T follicular helper cell (primary cell): ENCODE results near the gene SBSN.
"Not testable (repeated sequence)": the region's sequence is repeated elsewhere in the genome, so short reads cannot be mapped to it uniquely, and the experiment has no call there.

Source experiments
- DNase-seq: peaks from one replicate; pipeline ENCODE4 v3.0.0-alpha.2; 2020; ENCODE audit warnings: low read depth

SBSN gene

GRCh38 chr19:35507561-35507960 is 20.6 kb downstream of the SBSN start:
- DNase-seq = no peak

GRCh38 chr19:35506011-35506410 is 22.1 kb downstream of the SBSN start:
- DNase-seq = no peak

- no peak for DNase-seq
Observed at GRCh38 chr19:35502751-35503150, 25.4 kb downstream of the SBSN start.

- no peak for DNase-seq
Observed at GRCh38 chr19:35501684-35502083, 26.4 kb downstream of the SBSN start.

- no peak for DNase-seq
Observed at GRCh38 chr19:35500611-35501010, 27.5 kb downstream of the SBSN start.

GRCh38 chr19:35498984-35499527 is 29.1 kb downstream of the SBSN start:
- DNase-seq = no peak

GRCh38 chr19:35498220-35498619 is 29.9 kb downstream of the SBSN start:
- no peak for DNase-seq

GRCh38 chr19:35497406-35497805 is 30.7 kb downstream of the SBSN start:
- DNase-seq = no peak

- DNase-seq = peak; percentile 39
Observed at GRCh38 chr19:35495107-35496064, 32.7 kb downstream of the SBSN start.

GRCh38 chr19:35493971-35494370 is 34.1 kb downstream of the SBSN start:
- no peak for DNase-seq

GRCh38 chr19:35491836-35492360 is 36.2 kb downstream of the SBSN start:
- DNase-seq = no peak

- DNase-seq = no peak
Observed at GRCh38 chr19:35490364-35490763, 37.7 kb downstream of the SBSN start, which contains the start of gene KRTDAP. Gene KRTDAP, minus strand, starts transcription at chr19:35490464. Its CDS starts 22 bp downstream, at chr19:35490442.

GRCh38 chr19:35488677-35489076 is 39.4 kb downstream of the SBSN start:
- no peak for DNase-seq

GRCh38 chr19:35487656-35488182 is 40.4 kb downstream of the SBSN start:
- DNase-seq = no peak

GRCh38 chr19:35486268-35486708 is 41.8 kb downstream of the SBSN start:
- DNase-seq = no peak

GRCh38 chr19:35484252-35485036 is 43.7 kb downstream of the SBSN start:
- DNase-seq = no peak

GRCh38 chr19:35483089-35483488 is 45.0 kb downstream of the SBSN start:
- DNase-seq = no peak

GRCh38 chr19:35478794-35479677 is 49.1 kb downstream of the SBSN start:
- no peak for DNase-seq

- DNase-seq = no peak
Observed at GRCh38 chr19:35476149-35476548, 52.0 kb downstream of the SBSN start.

GRCh38 chr19:35474594-35474993 is 53.5 kb downstream of the SBSN start:
- not testable (repeated sequence) for DNase-seq

GRCh38 chr19:35474104-35474503 is 54.0 kb downstream of the SBSN start:
- DNase-seq = no peak
